GM23248 (cell line): ENCODE measurements around the gene XRN2. TPM values are rescaled to one million over a fixed set of nuclear protein-coding genes. Genes with fewer than 3 reads are reported as not detected.

Experiments
- DNase-seq: peaks from one replicate; pipeline ENCODE4 v3.0.0-alpha.2; 2015
- H2AFZ ChIP-seq: fragments of 200-600 bp; sonication (generic); 2 replicates; pipeline ENCODE4 v1.6.1; 2016; ENCODE audit warnings: antibody characterized with exemption
- H3F3A ChIP-seq: fragments of 200-600 bp; sonication (generic); 2 replicates; pipeline ENCODE4 v1.6.1; 2016; ENCODE audit warnings: mild to moderate bottlenecking, antibody characterized with exemption, mixed run types; ENCODE audit not compliant: insufficient read depth
- H3K27ac ChIP-seq: fragments of 200-600 bp; sonication (generic); 2 replicates; pipeline ENCODE4 v1.5.1; 2016; ENCODE audit warnings: mild to moderate bottlenecking
- H3K27me3 ChIP-seq: fragments of 200-600 bp; sonication (generic); replicated peaks from 2 replicates; pipeline ENCODE4 v1.6.1; 2016; ENCODE audit warnings: mild to moderate bottlenecking; ENCODE audit not compliant: insufficient read depth
- H3K36me3 ChIP-seq: fragments of 200-600 bp; sonication (generic); 2 replicates; pipeline ENCODE4 v1.6.1; 2016; ENCODE audit warnings: low read depth, mild to moderate bottlenecking
- H3K4me1 ChIP-seq: fragments of 200-600 bp; sonication (generic); 2 replicates; pipeline ENCODE4 v1.6.1; 2016; ENCODE audit warnings: mild to moderate bottlenecking; ENCODE audit not compliant: insufficient read depth
- H3K4me2 ChIP-seq: fragments of 200-600 bp; sonication (generic); one replicate; pipeline ENCODE4 v1.6.1; 2016; ENCODE audit warnings: mild to moderate bottlenecking; ENCODE audit not compliant: unreplicated experiment
- H3K4me3 ChIP-seq: fragments of 200-600 bp; sonication (generic); 2 replicates; pipeline ENCODE4 v1.5.1; 2016; ENCODE audit warnings: mild to moderate bottlenecking
- H3K79me2 ChIP-seq: fragments of 200-600 bp; sonication (generic); 2 replicates; pipeline ENCODE4 v1.6.1; 2016; ENCODE audit warnings: mild to moderate bottlenecking; ENCODE audit not compliant: insufficient read depth
- H3K9ac ChIP-seq: fragments of 200-600 bp; sonication (generic); 2 replicates; pipeline ENCODE4 v1.6.1; 2016; ENCODE audit warnings: mild to moderate bottlenecking
- H3K9me2 ChIP-seq: fragments of 200-600 bp; sonication (generic); 2 replicates; pipeline ENCODE4 v1.6.1; 2016; ENCODE audit warnings: mixed run types, mild to moderate bottlenecking, moderate library complexity; ENCODE audit not compliant: insufficient read depth
- H3K9me3 ChIP-seq: fragments of 200-600 bp; sonication (generic); one replicate; pipeline ENCODE4 v1.6.1; 2017; ENCODE audit warnings: low read depth
- H4K20me1 ChIP-seq: fragments of 200-600 bp; sonication (generic); 2 replicates; pipeline ENCODE4 v1.6.0; 2016; ENCODE audit not compliant: insufficient read depth
- EZH2 ChIP-seq: fragments of 200-600 bp; sonication (generic); IDR thresholded peaks from 2 replicates; pipeline ENCODE4 v1.6.1; 2018; ENCODE audit warnings: antibody characterized with exemption, mild to moderate bottlenecking; ENCODE audit not compliant: insufficient read depth, poor library complexity, severe bottlenecking
- EZH2phosphoT487 ChIP-seq: fragments of 200-600 bp; sonication (generic); IDR thresholded peaks from 2 replicates; pipeline ENCODE4 v1.6.1; 2018; ENCODE audit warnings: antibody characterized with exemption, moderate library complexity, mild to moderate bottlenecking, low read depth; ENCODE audit not compliant: insufficient read depth
- WGBS, 2 experiments: methylation state at CpG; one replicate each; pipeline ENCODE4 v1.1.6; 2015 to 2017; ENCODE audit warnings: low lambda C conversion rate in 2 of 2, low coverage in 1 of 2; ENCODE audit errors: missing lambda C conversion rate in 2 of 2; 5-methylcytosine and 5-hydroxymethylcytosine counted together
- in situ Hi-C: fragments of 300-500 bp; cut with MboI; formaldehyde crosslinking; loops from 2 replicates; pipeline ENCODE4 v1.15.0; 2020
- polyA plus RNA-seq: library from polyadenylated mRNA; unstranded; fragments of >200 nt; fragmentation: Nextera tagmentation; extraction: Ambion mirVana; gene quantifications from 2 replicates; pipeline ENCODE4 v1.2.1, GENCODE V29; 2016
- total RNA-seq: library from RNA; depleted of rRNA; stranded (reverse); fragments of >200 nt; shearing (Covaris generic); gene quantifications from 2 replicates; pipeline ENCODE4 v1.2.3, GENCODE V29; 2014

Gene XRN2
- total and polyA plus RNA-seq, 2 experiments from 2014 or later: 55.0 to 78.9 TPM

DNA sequence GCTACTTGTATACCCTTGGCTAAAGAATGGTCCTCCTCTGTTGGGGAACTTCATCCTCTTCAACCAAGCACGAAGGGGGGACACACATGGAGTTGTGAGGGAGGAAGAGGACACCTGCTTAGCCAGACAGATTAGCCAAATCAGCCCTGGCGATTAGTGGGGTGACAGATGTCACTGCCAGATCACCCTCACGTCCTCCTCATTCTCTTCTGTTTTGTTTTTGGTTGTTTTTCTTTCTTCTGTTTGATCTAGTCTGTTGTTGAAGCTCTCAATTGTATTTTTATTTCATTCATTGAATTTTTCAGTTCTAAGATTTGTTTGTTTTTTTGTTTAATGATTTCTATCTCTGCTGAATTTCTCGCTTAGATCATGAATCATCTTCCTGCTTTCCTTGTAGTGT, 121.7 kb downstream of the XRN2 start:
- H3K4me3 ChIP-seq: no peak overlapping the region
- H4K20me1 ChIP-seq: no peaks in the 10 kb centered on the region
- no peaks in the 10 kb centered on the region for H3K4me1 ChIP-seq
- peaks cover 3% of the 10 kb centered on the region; the same call in 1 of the 2 replicates for H3K27me3 ChIP-seq
- H3K27ac ChIP-seq: no peak overlapping the region
- no peaks in the 10 kb centered on the region for H3K36me3 ChIP-seq
- H2AFZ ChIP-seq: no peak overlapping the region
- H3K79me2 ChIP-seq: no peaks in the 10 kb centered on the region
- TF ChIP-seq EZH2 (no peak), EZH2phosphoT487 (no peak)
- H3K9me3 ChIP-seq: no peaks in the 10 kb centered on the region
- WGBS, 2 experiments: 37 to 39% methylated on average over 4 of the region's 4 CpGs
- H3K9me2 ChIP-seq: no peaks in the 10 kb centered on the region
- H3F3A ChIP-seq: no peaks in the 10 kb centered on the region
- DNase-seq: no peak
- no peak overlapping the region for H3K9ac ChIP-seq
- in situ Hi-C loops: no loop called here
- H3K4me2 ChIP-seq: no peak overlapping the region

DNA sequence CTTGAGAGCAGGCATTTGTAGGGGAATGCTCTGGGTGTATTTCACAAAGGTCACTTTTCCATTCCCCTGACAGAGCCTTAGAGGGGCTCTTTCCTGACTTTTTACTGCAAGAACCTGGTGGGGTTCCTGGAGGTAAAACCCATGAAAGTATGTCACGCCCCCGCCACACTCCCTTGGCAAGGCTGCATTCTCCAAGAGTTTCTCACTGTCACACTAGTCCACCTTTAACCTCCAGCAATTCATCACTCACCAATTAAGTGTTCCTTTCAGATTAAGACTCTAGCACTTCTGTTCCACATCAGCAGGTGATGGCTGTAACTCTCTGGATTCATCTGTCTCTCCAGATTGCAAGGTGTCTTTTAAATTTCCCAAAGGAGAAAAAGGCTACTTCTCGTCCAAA, 126.9 kb downstream of the XRN2 start:
- H3F3A ChIP-seq: no peaks in the 10 kb centered on the region; the same call in 1 of the 2 replicates
- no peak overlapping the region for H3K27ac ChIP-seq
- in situ Hi-C loops: no loop called here
- no peaks in the 10 kb centered on the region for H3K79me2 ChIP-seq
- H3K27me3 ChIP-seq: peaks cover 3% of the 10 kb centered on the region; the same call in 1 of the 2 replicates
- DNase-seq: no peak
- H4K20me1 ChIP-seq: no peaks in the 10 kb centered on the region
- H3K36me3 ChIP-seq: no peaks in the 10 kb centered on the region
- no peak overlapping the region for H3K4me2 ChIP-seq
- no peak overlapping the region for H3K9ac ChIP-seq
- no peak overlapping the region for H2AFZ ChIP-seq
- H3K4me3 ChIP-seq: no peak overlapping the region
- no peaks in the 10 kb centered on the region for H3K9me2 ChIP-seq
- H3K4me1 ChIP-seq: peaks cover 10% of the 10 kb centered on the region
- no peaks in the 10 kb centered on the region for H3K9me3 ChIP-seq
- 39 to 42% methylated on average over 3 of the region's 3 CpGs for WGBS, 2 experiments
- no peak for TF ChIP-seq EZH2

GRCh38 chr20:21432911-21433310, 129.8 kb downstream of the XRN2 start:
- Histone ChIP-seq H3K9me2 (no peaks in the 10 kb centered on the region), H3K27me3 (no peaks in the 10 kb centered on the region; the same call in 1 of the 2 replicates), H2AFZ (no peak overlapping the region), H3F3A (peaks cover 16% of the 10 kb centered on the region), H4K20me1 (no peaks in the 10 kb centered on the region), H3K9me3 (no peaks in the 10 kb centered on the region), H3K27ac (peak overlapping the region; percentile 20; the same call in 1 of the 2 replicates), H3K4me1 (peaks cover 33% of the 10 kb centered on the region), H3K9ac (no peak overlapping the region), H3K4me2 (no peak overlapping the region), H3K4me3 (no peak overlapping the region), H3K36me3 (no peaks in the 10 kb centered on the region), H3K79me2 (no peaks in the 10 kb centered on the region)
- no peak for TF ChIP-seq EZH2
- TF ChIP-seq EZH2phosphoT487: no peak
- peak; percentile 53 for DNase-seq
- in situ Hi-C loops: no loop called here
- 74 to 82% methylated on average over 4 of the region's 4 CpGs for WGBS, 2 experiments

DNA sequence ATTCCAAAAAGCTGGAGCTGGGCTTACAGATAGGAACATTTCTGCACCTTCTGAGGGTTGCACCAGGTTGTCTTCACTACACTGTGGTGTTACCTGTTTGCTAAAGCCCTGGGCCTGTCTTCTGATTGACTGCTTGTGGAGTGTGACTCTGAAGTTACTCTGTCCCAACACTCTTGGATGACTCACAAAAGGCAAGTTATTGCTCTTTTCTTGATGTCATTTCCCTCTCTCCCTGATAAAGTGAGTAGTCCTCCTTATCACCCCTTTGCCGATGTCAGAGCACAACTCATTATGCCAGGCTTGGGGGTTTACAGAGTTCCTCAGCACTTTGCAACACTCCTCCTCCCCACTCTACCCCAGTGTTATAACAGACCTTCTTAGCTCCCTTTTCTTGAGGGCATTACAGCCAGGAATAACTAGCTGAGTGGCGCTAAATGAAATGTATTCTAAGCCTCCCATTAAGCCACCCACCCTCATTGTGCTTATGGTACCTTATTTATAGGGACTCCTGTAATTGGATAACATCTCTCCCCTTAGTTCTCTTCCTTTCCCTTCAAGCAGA, 130.3 kb downstream of the XRN2 start:
- DNase-seq: peak; percentile 68

More for the DNA sequence above, 130.3 kb downstream of the XRN2 start:
- Histone ChIP-seq H3K4me2 (no peak overlapping the region), H3K4me3 (no peak overlapping the region), H3K27ac (peak overlapping the region; percentile 20; the same call in 1 of the 2 replicates), H2AFZ (no peak overlapping the region), H3K79me2 (no peaks in the 10 kb centered on the region), H3F3A (peaks cover 16% of the 10 kb centered on the region), H3K27me3 (no peaks in the 10 kb centered on the region), H3K36me3 (no peaks in the 10 kb centered on the region), H3K9ac (no peak overlapping the region), H3K4me1 (peaks cover 33% of the 10 kb centered on the region), H3K9me3 (no peaks in the 10 kb centered on the region), H3K9me2 (no peaks in the 10 kb centered on the region), H4K20me1 (no peaks in the 10 kb centered on the region)
- 53% methylated on average over 2 of the region's 2 CpGs for WGBS, 2 experiments
- TF ChIP-seq EZH2 (no peak), EZH2phosphoT487 (no peak)
- in situ Hi-C loops: no loop called here
